HepG2 (cell line): ENCODE measurements around the gene OR13A1. TPM values are rescaled to one million over a fixed set of nuclear protein-coding genes. Genes with fewer than 3 reads are reported as not detected.

Experiments used
- ATAC-seq: fragments of 200-7000 bp; cut with Tn5 transposase; 3 replicates; pipeline ENCODE4 v1.9.1; 2020; ENCODE audit warnings: mild to moderate bottlenecking, moderate library complexity
- BruUV-seq: library from RNA; stranded (reverse); fragments of 400-500 nt; replicated peaks from 2 replicates; lab custom pipeline; 2021; lab: Mats Ljungman, UMichigan
- CTCF ChIA-PET: fragments of 300-600 bp; formaldehyde crosslinking; extraction: SDS; loops from one replicate; lab custom pipeline; 2021; ENCODE audit warnings: low total read pairs, inconsistent platforms, low intra/inter-chr PET ratio; lab: Yijun Ruan, JAX
- POLR2A ChIA-PET: fragments of 350-600 bp; sonication (Branson Sonifier 250); formaldehyde crosslinking; loops from one replicate; lab custom pipeline; 2020; ENCODE audit warnings: antibody characterized with exemption, inconsistent platforms; lab: Yijun Ruan, JAX
- DNase-seq: peaks from one replicate; pipeline ENCODE4 v3.0.0-alpha.2; 2015; ENCODE audit warnings: low spot score
- FAIRE-seq: peaks from 3 replicates; lab custom pipeline; 2011; peaks lifted over from hg19 to GRCh38; lab: Jason Lieb, UNC
- H2AFZ ChIP-seq: one replicate; pipeline ENCODE4 v1.6.1; 2011; ENCODE audit warnings: low read length, inconsistent platforms
- H3K27ac ChIP-seq: fragments of 300-600 bp; 3 replicates; pipeline ENCODE4 v1.8.0; 2011; ENCODE audit warnings: mixed run types, mild to moderate bottlenecking, mixed read lengths, low read length, inconsistent platforms; ENCODE audit not compliant: insufficient read depth; ENCODE audit errors: extremely low read length
- H3K27me3 ChIP-seq, 2 experiments: fragments of 200-600 bp in 1 of 2; 2 replicates in 1 of 2; 3 replicates in 1 of 2; pipeline versions ENCODE4 v1.6.0 to v1.8.0; 2011; ENCODE audit warnings: low read length in 2 of 2, mild to moderate bottlenecking in 2 of 2, moderate library complexity in 2 of 2, inconsistent platforms in 1 of 2; ENCODE audit not compliant: insufficient read depth in 2 of 2, control insufficient read depth in 1 of 2
- H3K36me3 ChIP-seq, 2 experiments: fragments of 200-600 bp in 1 of 2; replicated peaks in 1 of 2; 2 replicates in 1 of 2; 3 replicates in 1 of 2; pipeline versions ENCODE4 v1.5.1 to v1.8.0; 2011; ENCODE audit warnings: low read length in 2 of 2, inconsistent platforms in 1 of 2; ENCODE audit not compliant: insufficient read depth in 2 of 2, control insufficient read depth in 1 of 2
- H3K4me1 ChIP-seq: 2 replicates; pipeline ENCODE4 v1.5.1; 2012; ENCODE audit warnings: low read length, inconsistent platforms; ENCODE audit not compliant: insufficient read depth
- H3K4me2 ChIP-seq: 2 replicates; pipeline ENCODE4 v1.6.0; 2011; ENCODE audit warnings: low read depth, low read length, inconsistent platforms
- H3K4me3 ChIP-seq, 3 experiments: fragments of 200-600 bp in 1 of 3; sonication (generic), shearing (Covaris generic) in 1 of 3; replicated peaks in 1 of 3; 2 replicates each; pipeline ENCODE4 v1.5.1; 2011 to 2016; ENCODE audit warnings: low read length in 3 of 3, inconsistent platforms in 2 of 3, low read depth in 2 of 3, mild to moderate bottlenecking in 2 of 3, control low read depth in 1 of 3, mixed read lengths in 1 of 3; ENCODE audit not compliant: insufficient read depth in 1 of 3
- H3K79me2 ChIP-seq: one replicate; pipeline ENCODE4 v1.6.1; 2011; ENCODE audit warnings: low read length, inconsistent platforms; ENCODE audit not compliant: insufficient read depth
- H3K9ac ChIP-seq: 2 replicates; pipeline ENCODE4 v1.6.0; 2011; ENCODE audit warnings: mild to moderate bottlenecking, low read depth, low read length, inconsistent platforms; ENCODE audit not compliant: insufficient read depth
- H3K9me3 ChIP-seq: 2 replicates; pipeline ENCODE4 v1.5.1; 2012; ENCODE audit warnings: mild to moderate bottlenecking, low read length
- H4K20me1 ChIP-seq: 2 replicates; pipeline ENCODE4 v1.6.0; 2011; ENCODE audit warnings: inconsistent platforms, mild to moderate bottlenecking, low read length, moderate library complexity; ENCODE audit not compliant: insufficient read depth
- ATAD3A ChIP-seq: sonication (generic); formaldehyde crosslinking; IDR thresholded peaks from 2 replicates; pipeline ENCODE4 v1.4.0; 2020; ENCODE audit warnings: missing genetic modification reagents
- BRD4 ChIP-seq: sonication (generic); formaldehyde crosslinking; IDR thresholded peaks from 2 replicates; pipeline ENCODE4 v1.4.0; 2020; ENCODE audit warnings: missing genetic modification reagents
- GZF1 ChIP-seq: sonication (generic); formaldehyde crosslinking; IDR thresholded peaks from 2 replicates; pipeline ENCODE4 v1.5.1; 2020; ENCODE audit warnings: mild to moderate bottlenecking, missing genetic modification reagents
- KLF12 ChIP-seq: sonication (generic); formaldehyde crosslinking; IDR thresholded peaks from 2 replicates; pipeline ENCODE4 v1.4.0; 2020; ENCODE audit warnings: missing genetic modification reagents, borderline replicate concordance
- MATR3 ChIP-seq: sonication (generic); formaldehyde crosslinking; IDR thresholded peaks from 2 replicates; pipeline ENCODE4 v1.4.0; 2020; ENCODE audit warnings: missing genetic modification reagents
- MBD4 ChIP-seq: IDR thresholded peaks from 2 replicates; pipeline ENCODE4 v1.6.1; 2012; ENCODE audit warnings: low read length, inconsistent platforms, borderline replicate concordance
- SALL2 ChIP-seq: sonication (generic); formaldehyde crosslinking; IDR thresholded peaks from 2 replicates; pipeline ENCODE4 v1.8.1; 2023; ENCODE audit warnings: mild to moderate bottlenecking, missing genetic modification reagents, inconsistent platforms
- SOX13 ChIP-seq, 3 experiments: fragments of 450-650 bp in 1 of 3; sonication (generic) in 1 of 3; formaldehyde crosslinking in 1 of 3; IDR thresholded peaks in 2 of 3; conservative IDR thresholded peaks in 1 of 3; 2 replicates each; pipeline versions ENCODE4 v1.5.0 to v1.6.1; 2016 to 2020; ENCODE audit warnings: antibody characterized with exemption in 1 of 3, mild to moderate bottlenecking in 1 of 3, missing compliant biosample characterization in 1 of 3, missing genetic modification reagents in 1 of 3, moderate library complexity in 1 of 3
- SRSF1 ChIP-seq: fragments of 200-400 bp; formaldehyde crosslinking; optimal IDR thresholded peaks from 2 replicates; pipeline ENCODE3; 2017; ENCODE audit warnings: mild to moderate bottlenecking, low read depth, low read length, moderate library complexity
- TRAFD1 ChIP-seq: sonication (generic); formaldehyde crosslinking; IDR thresholded peaks from 2 replicates; pipeline ENCODE4 v1.5.1; 2020; ENCODE audit warnings: missing genetic modification reagents, mild to moderate bottlenecking, borderline replicate concordance
- ZBTB14 ChIP-seq: sonication (generic); formaldehyde crosslinking; IDR thresholded peaks from 2 replicates; pipeline ENCODE4 v1.4.0; 2020; ENCODE audit warnings: missing genetic modification reagents
- ZNF180 ChIP-seq: sonication (generic); formaldehyde crosslinking; IDR thresholded peaks from 2 replicates; pipeline ENCODE4 v1.4.0; 2020; ENCODE audit warnings: low read depth, missing genetic modification reagents, borderline replicate concordance
- ZNF260 ChIP-seq: sonication (generic); formaldehyde crosslinking; IDR thresholded peaks from 2 replicates; pipeline ENCODE4 v1.4.0; 2020; ENCODE audit warnings: missing genetic modification reagents, low read depth, mild to moderate bottlenecking, borderline replicate concordance
- ZNF335 ChIP-seq: sonication (generic); formaldehyde crosslinking; IDR thresholded peaks from 2 replicates; pipeline ENCODE4 v1.4.0; 2020; ENCODE audit warnings: missing genetic modification reagents
- WGBS: methylation state at CpG from one replicate; pipeline ENCODE4 v1.1.6; 2017; ENCODE audit warnings: low lambda C conversion rate; 5-methylcytosine and 5-hydroxymethylcytosine counted together
- in situ Hi-C: cut with HindIII; loops from 2 replicates; pipeline ENCODE4 v1.10.0; 2017; ENCODE audit warnings: low pct_unique_long_range_greater_than_20kb; ENCODE audit not compliant: extremely low pct_ligation_motif_present
- intact Hi-C: fragments of 100-400 bp; cut with micrococcal nuclease; formaldehyde crosslinking; loops from one replicate; pipeline ENCODE4 v1.10.0; 2022; ENCODE audit not compliant: unreplicated experiment
- polyA plus RNA-seq, 8 experiments: library from polyadenylated mRNA; depleted of rRNA in 3 of 8; stranded (reverse) in 7 of 8; unstranded in 1 of 8; fragments of >200 nt; fragmentation: Illumina TruSeq in 4 of 8; extraction: Trizol in 4 of 8; gene quantifications; 2 replicates each; pipeline versions ENCODE4 v1.2.1 to v1.2.3, GENCODE V29; 2011 to 2016; ENCODE audit warnings: low read depth in 4 of 8, missing spikeins in 1 of 8, mixed read lengths in 1 of 8; ENCODE audit not compliant: insufficient read depth in 1 of 8
- total RNA-seq, 5 experiments: library from RNA; depleted of rRNA; stranded (reverse); fragments of >200 nt; fragmentation: Illumina TruSeq; extraction: Trizol; gene quantifications; 2 replicates each; pipeline ENCODE4 v1.2.3, GENCODE V29; 2016; ENCODE audit warnings: low read depth in 1 of 5
- TF ChIP-seq, protein P1 (sequence below): sonication (generic); formaldehyde crosslinking; IDR thresholded peaks from 2 replicates; pipeline ENCODE4 v1.5.0; 2020; ENCODE audit warnings: missing genetic modification reagents
- TF ChIP-seq, protein P2 (sequence below): sonication (generic); formaldehyde crosslinking; IDR thresholded peaks from 2 replicates; pipeline ENCODE4 v1.8.1; 2023; ENCODE audit warnings: mild to moderate bottlenecking, moderate library complexity, missing genetic modification reagents

The OR13A1 gene
- total and polyA plus RNA-seq, 2 of the 13 experiments (the other 11 are each of a cell fraction or from before 2014, with no cell fraction given) = not detected

- Histone ChIP-seq H3K27me3 (no peaks in the 10 kb centered on the region), H3K4me3 (no peak overlapping the region), H3K36me3 (no peaks in the 10 kb centered on the region), H3K4me1 (no peaks in the 10 kb centered on the region), H3K79me2 (no peaks in the 10 kb centered on the region), H2AFZ (no peak overlapping the region), H4K20me1 (no peaks in the 10 kb centered on the region), H3K9me3 (no peaks in the 10 kb centered on the region), H3K27ac (no peak overlapping the region), H3K9ac (no peak overlapping the region), H3K4me2 (no peak overlapping the region)
- no peak for FAIRE-seq
- TF ChIP-seq ZNF335 (CRISPR knock-in tag) (no peak), BRD4 (CRISPR knock-in tag) (no peak), SRSF1 (no peak), ZBTB14 (CRISPR knock-in tag) (no peak), TRAFD1 (CRISPR knock-in tag) (no peak), ATAD3A (CRISPR knock-in tag) (no peak), ZNF180 (CRISPR knock-in tag) (no peak), MATR3 (CRISPR knock-in tag) (no peak), ZNF260 (CRISPR knock-in tag) (no peak), KLF12 (CRISPR knock-in tag) (no peak), SOX13 (IDR thresholded peaks at IDR 0.05) (no peak), SOX13 (CRISPR knock-in tag; conservative IDR thresholded peaks at IDR 0.05 in 1 of 2, IDR thresholded peaks at IDR 0.05 in 1 of 2) (no peak), MBD4 (no peak), GZF1 (CRISPR knock-in tag) (no peak), SALL2 (CRISPR knock-in tag) (no peak)
- TF ChIP-seq, protein P1, sequence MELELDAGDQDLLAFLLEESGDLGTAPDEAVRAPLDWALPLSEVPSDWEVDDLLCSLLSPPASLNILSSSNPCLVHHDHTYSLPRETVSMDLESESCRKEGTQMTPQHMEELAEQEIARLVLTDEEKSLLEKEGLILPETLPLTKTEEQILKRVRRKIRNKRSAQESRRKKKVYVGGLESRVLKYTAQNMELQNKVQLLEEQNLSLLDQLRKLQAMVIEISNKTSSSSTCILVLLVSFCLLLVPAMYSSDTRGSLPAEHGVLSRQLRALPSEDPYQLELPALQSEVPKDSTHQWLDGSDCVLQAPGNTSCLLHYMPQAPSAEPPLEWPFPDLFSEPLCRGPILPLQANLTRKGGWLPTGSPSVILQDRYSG (CRISPR knock-in tag) = no peak
- TF ChIP-seq, protein P2, sequence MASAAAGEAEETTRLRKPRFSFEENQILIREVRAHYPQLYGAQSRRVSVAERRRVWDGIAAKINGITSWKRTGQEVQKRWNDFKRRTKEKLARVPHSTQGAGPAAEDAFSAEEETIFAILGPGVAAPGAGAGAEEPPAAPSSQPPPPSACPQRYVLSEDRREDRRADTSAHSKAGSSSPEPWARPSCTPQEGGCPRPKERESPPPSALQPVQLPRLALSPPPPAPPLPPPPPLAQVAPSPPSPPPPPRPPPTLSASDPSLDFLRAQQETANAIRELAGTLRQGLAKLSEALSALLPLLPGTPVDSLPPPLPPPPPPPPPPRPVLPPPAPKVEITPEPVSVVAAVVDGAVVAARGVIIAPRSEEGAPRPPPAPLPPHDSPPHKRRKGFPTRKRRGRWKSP (CRISPR knock-in tag) = no peak
- BruUV-seq = no TSS peak
- no peak for ATAC-seq
- POLR2A ChIA-PET = no interaction called here
- CTCF ChIA-PET = no interaction called here
- intact Hi-C loops (no loop called here), in situ Hi-C loops (no loop called here)
- 26% methylated on average over 1 of the region's 1 CpG for WGBS
- no peak for DNase-seq
Measured at GRCh38 chr10:45325116-45325515, 9.7 kb upstream of the OR13A1 start.
